ENCODE data around the gene ANO7.

DNA sequence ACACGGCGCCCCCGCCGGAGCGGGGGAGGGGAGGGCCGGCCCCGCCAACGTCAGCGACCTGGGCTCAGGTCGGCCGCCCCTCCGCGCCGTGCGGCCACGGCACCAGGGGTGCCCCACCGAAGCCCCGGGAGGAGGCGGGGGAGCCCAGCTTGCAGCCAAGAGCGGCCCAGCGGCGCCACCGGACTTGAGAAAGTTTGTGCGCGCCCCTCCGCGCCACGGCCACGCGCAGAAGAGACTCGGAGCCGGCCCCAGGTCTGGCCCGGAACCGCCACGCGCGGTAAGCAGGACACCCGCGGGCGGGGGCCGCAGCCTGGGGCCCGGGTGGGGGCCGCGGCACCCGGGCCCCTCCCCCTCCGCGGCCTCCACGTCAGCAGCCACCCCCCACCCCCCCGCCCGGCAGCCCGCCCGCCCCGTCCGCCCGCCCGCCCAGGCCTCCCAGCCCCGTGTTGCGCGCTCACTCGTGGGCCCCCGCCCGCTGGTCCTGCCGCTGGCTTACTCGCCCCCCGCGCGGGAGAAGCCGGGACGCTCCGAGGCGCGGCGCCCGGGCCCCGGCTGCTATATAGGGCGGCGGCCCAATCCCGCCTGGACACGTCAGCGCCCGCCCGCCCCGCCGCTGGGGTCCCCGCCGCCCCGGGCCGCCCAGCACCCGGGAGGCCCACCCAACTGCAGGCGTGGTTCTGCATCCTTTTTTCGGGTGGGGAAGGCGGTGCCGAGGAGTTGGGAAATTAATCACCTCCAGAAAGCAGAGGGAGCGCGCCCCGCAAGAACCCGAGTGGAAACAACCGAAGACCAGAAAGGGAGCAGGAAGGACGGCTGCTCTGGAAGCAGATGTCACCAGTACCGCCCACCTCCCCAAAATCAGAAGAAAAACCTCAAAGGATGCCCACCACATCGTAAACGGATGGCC is 84.1 kb downstream of the ANO7 start:
- no peak for TF ChIP-seq EZH2 (IDR thresholded peaks at IDR 0.05; ENCODE audit: borderline replicate concordance, insufficient read depth, low read depth, low read length, poor library complexity, severe bottlenecking)
- TF ChIP-seq, protein P1, sequence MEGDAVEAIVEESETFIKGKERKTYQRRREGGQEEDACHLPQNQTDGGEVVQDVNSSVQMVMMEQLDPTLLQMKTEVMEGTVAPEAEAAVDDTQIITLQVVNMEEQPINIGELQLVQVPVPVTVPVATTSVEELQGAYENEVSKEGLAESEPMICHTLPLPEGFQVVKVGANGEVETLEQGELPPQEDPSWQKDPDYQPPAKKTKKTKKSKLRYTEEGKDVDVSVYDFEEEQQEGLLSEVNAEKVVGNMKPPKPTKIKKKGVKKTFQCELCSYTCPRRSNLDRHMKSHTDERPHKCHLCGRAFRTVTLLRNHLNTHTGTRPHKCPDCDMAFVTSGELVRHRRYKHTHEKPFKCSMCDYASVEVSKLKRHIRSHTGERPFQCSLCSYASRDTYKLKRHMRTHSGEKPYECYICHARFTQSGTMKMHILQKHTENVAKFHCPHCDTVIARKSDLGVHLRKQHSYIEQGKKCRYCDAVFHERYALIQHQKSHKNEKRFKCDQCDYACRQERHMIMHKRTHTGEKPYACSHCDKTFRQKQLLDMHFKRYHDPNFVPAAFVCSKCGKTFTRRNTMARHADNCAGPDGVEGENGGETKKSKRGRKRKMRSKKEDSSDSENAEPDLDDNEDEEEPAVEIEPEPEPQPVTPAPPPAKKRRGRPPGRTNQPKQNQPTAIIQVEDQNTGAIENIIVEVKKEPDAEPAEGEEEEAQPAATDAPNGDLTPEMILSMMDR (IDR thresholded peaks at IDR 0.05), result no peak

Data from B cell (primary cell).